ENCODE measurements around the gene TMEM242. TPM values are rescaled to one million over a fixed set of nuclear protein-coding genes. Genes with fewer than 3 reads are reported as not detected.

The TMEM242 gene
- total and polyA plus RNA-seq, 2 of the 8 experiments (the other 6 are each of a cell fraction or from before 2014, with no cell fraction given): 2.4 to 9.0 TPM

DNA sequence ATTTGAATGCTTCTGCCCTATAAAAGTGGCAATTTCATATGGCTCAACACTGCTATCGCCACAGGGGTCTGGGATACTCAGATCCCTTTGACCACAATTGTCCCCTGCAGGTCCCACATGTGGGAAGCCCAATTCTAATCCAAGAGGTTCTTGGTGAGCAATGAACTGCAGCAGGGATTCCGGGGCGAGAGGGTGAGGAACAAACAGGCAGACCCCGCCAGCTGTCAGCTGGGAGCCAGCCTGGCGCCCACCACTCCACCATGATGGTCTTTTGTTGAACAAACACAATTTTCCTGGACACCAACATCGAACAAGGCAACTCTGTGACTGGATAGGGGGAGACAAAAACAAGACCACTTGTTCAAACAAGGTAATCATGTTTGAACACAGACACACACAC is 80.5 kb downstream of the TMEM242 start (continued):
- no peak for TF ChIP-seq RAD21 (IDR thresholded peaks at IDR 0.05 in 1 of 2, conservative IDR thresholded peaks at IDR 0.05 in 1 of 2; ENCODE audit: low read depth in 2 of 2, low read length in 2 of 2)
- TF ChIP-seq HDAC6 (IDR thresholded peaks at IDR 0.05; ENCODE audit: low read depth, low read length): no peak

Measured in H1 (cell line).